ENCODE data around the gene SMYD1.

DNA sequence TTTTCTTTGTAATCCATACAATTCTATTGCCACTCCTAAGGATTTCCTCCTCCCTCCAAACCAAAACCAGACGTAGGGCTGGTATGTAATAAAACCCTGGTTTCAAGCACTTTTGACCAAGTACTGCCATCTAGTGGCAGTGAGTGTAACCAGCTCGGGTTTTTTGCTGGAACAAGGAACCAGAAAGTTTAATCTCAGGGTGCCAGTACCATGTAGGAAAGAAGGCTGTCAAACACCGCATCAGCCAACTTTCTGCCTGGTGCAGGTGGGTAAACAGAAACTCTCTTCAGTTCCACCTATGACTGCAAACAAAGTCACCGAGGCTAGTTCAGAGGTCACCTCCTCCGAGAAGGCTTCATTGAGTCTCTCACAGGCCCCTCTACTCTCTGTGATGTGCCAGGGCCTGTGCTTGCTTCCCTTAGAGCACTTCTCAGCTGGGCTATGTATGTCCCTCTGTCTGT lies 92.4 kb downstream of the SMYD1 start:
- TF ChIP-seq EP300 (IDR thresholded peaks at IDR 0.05; ENCODE audit: borderline replicate concordance) (no peak), YY1 (IDR thresholded peaks at IDR 0.05; ENCODE audit: low read depth) (no peak), TEAD4 (IDR thresholded peaks at IDR 0.05) (peak; percentile 62), USF1 (IDR thresholded peaks at IDR 0.05) (no peak), REST (IDR thresholded peaks at IDR 0.05; ENCODE audit: low read depth) (no peak), TAF1 (IDR thresholded peaks at IDR 0.05; ENCODE audit: low read depth) (no peak), MAX (IDR thresholded peaks at IDR 0.05) (no peak), CREB1 (IDR thresholded peaks at IDR 0.05; ENCODE audit: low read depth) (no peak), RAD21 (IDR thresholded peaks at IDR 0.05; ENCODE audit: low read depth) (peak; percentile 89), NFIC (IDR thresholded peaks at IDR 0.05) (no peak), CEBPB (IDR thresholded peaks at IDR 0.05) (no peak), TCF12 (IDR thresholded peaks at IDR 0.05; ENCODE audit: low read depth) (no peak)
